MCF 10A (cell line): ENCODE data around the gene SEZ6L2. TPM values are rescaled to one million over a fixed set of nuclear protein-coding genes. Genes with fewer than 3 reads are reported as not detected.

Source experiments
- BruUV-seq: library from RNA; stranded (reverse); fragments of 400-500 nt; replicated peaks from 2 replicates; lab custom pipeline; 2021; lab: Mats Ljungman, UMichigan
- CTCF ChIA-PET: fragments of 300-600 bp; sonication (Branson Sonifier 250); formaldehyde crosslinking; extraction: SDS; loops from one replicate; lab custom pipeline; 2021; ENCODE audit warnings: antibody characterized with exemption, inconsistent platforms; lab: Yijun Ruan, JAX
- POLR2A ChIA-PET: fragments of 300-600, 350-650 bp; sonication (Branson Sonifier 250); formaldehyde crosslinking; extraction: SDS; loops from one replicate; lab custom pipeline; 2020; ENCODE audit warnings: antibody characterized with exemption, inconsistent platforms; lab: Yijun Ruan, JAX
- DNase-seq: peaks from one replicate; pipeline ENCODE4 v3.0.0-alpha.2; 2018; ENCODE audit not compliant: unreplicated experiment
- H3K27ac Mint-ChIP-seq: one replicate; pipeline ENCODE4 v1.8.0; 2022; ENCODE audit warnings: mild to moderate bottlenecking, low read depth, mixed read lengths; ENCODE audit not compliant: unreplicated experiment
- H3K27me3 Mint-ChIP-seq: one replicate; pipeline ENCODE4 v1.8.0; 2022; ENCODE audit warnings: mixed read lengths; ENCODE audit not compliant: insufficient read depth, unreplicated experiment
- H3K36me3 Mint-ChIP-seq: one replicate; pipeline ENCODE4 v1.8.0; 2022; ENCODE audit warnings: mild to moderate bottlenecking, moderate library complexity, mixed read lengths; ENCODE audit not compliant: insufficient read depth, unreplicated experiment
- H3K4me1 Mint-ChIP-seq: one replicate; pipeline ENCODE4 v1.8.0; 2022; ENCODE audit warnings: mixed read lengths; ENCODE audit not compliant: insufficient read depth, unreplicated experiment
- H3K4me3 Mint-ChIP-seq: one replicate; pipeline ENCODE4 v1.8.0; 2022; ENCODE audit warnings: mild to moderate bottlenecking, moderate library complexity, mixed read lengths; ENCODE audit not compliant: unreplicated experiment
- H3K9me3 Mint-ChIP-seq: one replicate; pipeline ENCODE4 v1.8.0; 2022; ENCODE audit warnings: mixed read lengths; ENCODE audit not compliant: unreplicated experiment
- intact Hi-C: fragments of 100-400 bp; cut with micrococcal nuclease; formaldehyde crosslinking; loops from 2 replicates; pipeline ENCODE4 v1.14.1; 2022
- total RNA-seq: library from RNA; stranded (reverse); gene quantifications from 2 replicates; pipeline ENCODE4 v1.2.3, GENCODE V29; 2022
- TF ChIP-seq, protein P1 (sequence below): fragments of 200-600 bp; IDR thresholded peaks from one replicate; pipeline ENCODE4 v1.8.0; 2022; ENCODE audit warnings: antibody characterized with exemption, mild to moderate bottlenecking; ENCODE audit not compliant: unreplicated experiment

Gene SEZ6L2
- total RNA-seq, 1 experiment from 2014 or later: 1.9 TPM

DNA sequence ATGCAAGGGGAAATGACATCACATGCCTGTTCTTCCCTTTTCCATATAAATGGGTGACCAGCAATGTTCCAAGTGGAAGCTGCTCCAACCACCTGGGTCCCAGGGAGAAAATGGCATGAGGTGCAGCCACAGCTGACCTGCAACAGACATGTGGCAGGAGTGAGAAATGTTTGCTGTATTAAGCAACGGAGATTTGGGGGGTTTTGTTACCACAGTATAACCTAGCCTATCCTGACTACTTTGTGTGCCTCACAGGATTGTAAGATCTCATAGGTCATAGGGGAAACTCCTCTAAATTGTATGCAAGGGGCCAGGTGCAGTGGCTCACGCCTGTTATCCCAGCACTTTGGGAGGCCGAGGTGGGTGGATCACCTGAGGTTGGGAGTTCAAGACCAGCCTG is 48.4 kb downstream of the SEZ6L2 start:
- intact Hi-C loops: no loop called here
- Mint-ChIP-seq H3K4me3 (no peak overlapping the region), H3K27ac (no peak overlapping the region), H3K4me1 (no peaks in the 10 kb centered on the region), H3K27me3 (no peaks in the 10 kb centered on the region), H3K36me3 (peaks cover 53% of the 10 kb centered on the region), H3K9me3 (no peaks in the 10 kb centered on the region)
- BruUV-seq: no TSS peak
- TF ChIP-seq, protein P1, sequence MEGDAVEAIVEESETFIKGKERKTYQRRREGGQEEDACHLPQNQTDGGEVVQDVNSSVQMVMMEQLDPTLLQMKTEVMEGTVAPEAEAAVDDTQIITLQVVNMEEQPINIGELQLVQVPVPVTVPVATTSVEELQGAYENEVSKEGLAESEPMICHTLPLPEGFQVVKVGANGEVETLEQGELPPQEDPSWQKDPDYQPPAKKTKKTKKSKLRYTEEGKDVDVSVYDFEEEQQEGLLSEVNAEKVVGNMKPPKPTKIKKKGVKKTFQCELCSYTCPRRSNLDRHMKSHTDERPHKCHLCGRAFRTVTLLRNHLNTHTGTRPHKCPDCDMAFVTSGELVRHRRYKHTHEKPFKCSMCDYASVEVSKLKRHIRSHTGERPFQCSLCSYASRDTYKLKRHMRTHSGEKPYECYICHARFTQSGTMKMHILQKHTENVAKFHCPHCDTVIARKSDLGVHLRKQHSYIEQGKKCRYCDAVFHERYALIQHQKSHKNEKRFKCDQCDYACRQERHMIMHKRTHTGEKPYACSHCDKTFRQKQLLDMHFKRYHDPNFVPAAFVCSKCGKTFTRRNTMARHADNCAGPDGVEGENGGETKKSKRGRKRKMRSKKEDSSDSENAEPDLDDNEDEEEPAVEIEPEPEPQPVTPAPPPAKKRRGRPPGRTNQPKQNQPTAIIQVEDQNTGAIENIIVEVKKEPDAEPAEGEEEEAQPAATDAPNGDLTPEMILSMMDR: no peak
- no peak for DNase-seq
- CTCF ChIA-PET: no interaction called here
- POLR2A ChIA-PET: no interaction called here

GRCh38 chr16:29849505-29849904 is 49.8 kb downstream of the SEZ6L2 start:
- ChIA-PET POLR2A (interaction anchor here (1.8 to 3.1 kb wide), 3 partner anchors 29 to 42 kb away, joined by 5 to 20 read pairs (median 9); partner anchors contain the start of genes MVP and PAGR1), CTCF (interaction anchor here (0.5 to 4.5 kb wide), 14 partner anchors 10 to 170 kb away, joined by 3 to 52 read pairs (median 3); partner anchors contain the start of gene MVP)
- intact Hi-C loops: no loop called here
- Mint-ChIP-seq H3K27ac (no peak overlapping the region), H3K27me3 (no peaks in the 10 kb centered on the region), H3K4me1 (no peaks in the 10 kb centered on the region), H3K9me3 (no peaks in the 10 kb centered on the region), H3K4me3 (no peak overlapping the region), H3K36me3 (peaks cover 61% of the 10 kb centered on the region)
- TF ChIP-seq, protein P1: no peak
- no TSS peak for BruUV-seq
- DNase-seq: no peak

GRCh38 chr16:29848420-29849297 is 50.7 kb downstream of the SEZ6L2 start:
- ChIA-PET CTCF (interaction anchor here (0.5 to 4.5 kb wide), 26 partner anchors 8 to 922 kb away, joined by 3 to 52 read pairs (median 4); partner anchors contain the start of genes CDIPT and MVP), POLR2A (interaction anchor here (0.6 to 3.1 kb wide), 10 partner anchors 10 to 148 kb away, joined by 3 to 20 read pairs (median 3); partner anchors contain the start of genes MVP and PAGR1)
- no peak overlapping the region for H3K4me3 Mint-ChIP-seq
- H3K27me3 Mint-ChIP-seq: no peaks in the 10 kb centered on the region
- peak; percentile 73 for DNase-seq
- no peak overlapping the region for H3K27ac Mint-ChIP-seq
- peaks cover 59% of the 10 kb centered on the region for H3K36me3 Mint-ChIP-seq
- no peaks in the 10 kb centered on the region for H3K9me3 Mint-ChIP-seq
- intact Hi-C loops: loop anchor here (1.0 kb wide), 2 partner anchors 29 to 148 kb away; no protein-coding TSS in a partner anchor
- TF ChIP-seq, protein P1: peak; percentile 90
- BruUV-seq: no TSS peak
- H3K4me1 Mint-ChIP-seq: no peaks in the 10 kb centered on the region

- Mint-ChIP-seq H3K4me1 (no peaks in the 10 kb centered on the region), H3K9me3 (no peaks in the 10 kb centered on the region), H3K36me3 (peaks cover 78% of the 10 kb centered on the region), H3K27ac (no peak overlapping the region), H3K4me3 (no peak overlapping the region), H3K27me3 (no peaks in the 10 kb centered on the region)
- intact Hi-C loops: no loop called here
- CTCF ChIA-PET: interaction anchor here (0.6 to 4.5 kb wide), 5 partner anchors 9 to 145 kb away, joined by 3 to 52 read pairs (median 3); partner anchors contain the start of gene MVP
- DNase-seq: no peak
- POLR2A ChIA-PET: interaction anchor here (0.6 to 1.6 kb wide), 2 partner anchors 30 to 174 kb away, joined by 3 read pairs; partner anchors contain the start of gene PAGR1
- no TSS peak for BruUV-seq
- TF ChIP-seq, protein P1: no peak
Observed at GRCh38 chr16:29845656-29846055, 53.7 kb downstream of the SEZ6L2 start.
